Dedifferentiated amniotic fluid mesenchymal stem cell (primary cell): Measurements from ENCODE around the gene NPFFR1.

Experiments used
- DNase-seq: peaks from one replicate; pipeline ENCODE4 v3.0.0-alpha.2; 2016; ENCODE audit errors: extremely low spot score

NPFFR1 gene

DNA sequence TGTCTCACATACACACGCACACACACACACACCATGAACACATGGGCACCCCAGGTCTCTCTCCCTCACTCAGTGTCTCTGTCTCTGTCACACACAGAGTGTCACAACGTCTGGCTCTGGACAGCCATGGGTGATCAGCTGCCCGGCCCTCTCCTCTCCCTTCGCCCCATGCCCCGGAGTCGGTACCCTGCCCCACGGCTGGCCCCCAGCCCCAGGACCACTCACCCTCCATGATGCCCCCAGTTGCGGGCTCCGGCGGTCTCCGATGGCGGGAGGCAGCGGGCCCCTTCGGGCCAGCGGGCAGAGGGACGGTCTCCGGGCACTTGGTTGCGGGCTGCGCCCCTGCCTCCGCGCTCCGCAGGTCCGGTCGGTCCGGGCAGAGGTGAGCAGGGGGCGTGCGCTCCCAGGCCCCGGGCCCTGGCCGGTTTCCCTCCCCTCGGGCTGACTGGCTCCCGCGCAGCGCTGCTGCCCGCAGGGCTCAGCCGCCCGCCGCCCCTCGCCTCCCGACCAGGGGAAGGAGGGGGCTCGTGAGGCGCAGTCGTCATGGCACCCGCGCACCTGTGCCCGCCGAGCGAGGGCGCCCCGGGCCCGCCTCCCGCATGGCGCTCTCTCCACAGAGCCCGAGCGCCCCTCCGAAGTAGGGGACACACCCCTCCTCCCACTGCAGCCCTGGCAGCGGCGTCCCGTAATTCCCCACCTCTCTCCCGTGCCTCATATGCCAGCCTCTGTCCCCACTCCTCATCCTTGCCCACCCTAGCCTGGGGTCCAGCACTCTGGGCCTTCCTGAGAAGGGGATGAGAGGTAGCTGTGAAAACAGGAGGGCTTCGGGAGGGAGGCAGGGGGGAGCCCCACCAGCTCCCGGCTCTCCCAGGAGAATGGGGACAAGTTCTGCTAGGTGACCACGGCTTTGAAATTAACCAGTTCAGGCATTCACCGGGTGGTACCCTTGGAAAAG is at the start of gene NPFFR1:
Gene NPFFR1, minus strand, starts transcription at position 560 of the 955 bp plus-strand sequence. Its CDS starts 328 bp downstream, at position 232.
- no peak for DNase-seq

GRCh38 chr10:70333268-70333667 is 49.5 kb upstream of the NPFFR1 start:
- no peak for DNase-seq

GRCh38 chr10:70331486-70332268 is 47.9 kb upstream of the NPFFR1 start:
- peak; percentile 66 for DNase-seq

DNA sequence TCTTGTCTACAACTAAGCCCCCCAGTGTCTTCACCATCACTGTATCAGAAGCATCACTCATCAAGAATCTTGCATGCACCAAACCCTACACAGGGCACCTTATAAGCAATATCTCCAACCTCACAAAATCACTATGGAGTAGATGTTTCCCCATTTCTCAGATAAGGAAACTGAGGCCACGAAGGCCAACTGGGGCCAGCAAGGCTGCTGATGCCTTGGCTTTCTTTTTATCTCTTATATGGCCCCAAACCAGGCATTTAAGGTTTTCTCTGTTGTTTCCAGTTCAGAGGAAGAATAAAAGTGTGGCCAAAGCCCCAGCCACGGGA is 47.3 kb upstream of the NPFFR1 start:
- no peak for DNase-seq

DNA sequence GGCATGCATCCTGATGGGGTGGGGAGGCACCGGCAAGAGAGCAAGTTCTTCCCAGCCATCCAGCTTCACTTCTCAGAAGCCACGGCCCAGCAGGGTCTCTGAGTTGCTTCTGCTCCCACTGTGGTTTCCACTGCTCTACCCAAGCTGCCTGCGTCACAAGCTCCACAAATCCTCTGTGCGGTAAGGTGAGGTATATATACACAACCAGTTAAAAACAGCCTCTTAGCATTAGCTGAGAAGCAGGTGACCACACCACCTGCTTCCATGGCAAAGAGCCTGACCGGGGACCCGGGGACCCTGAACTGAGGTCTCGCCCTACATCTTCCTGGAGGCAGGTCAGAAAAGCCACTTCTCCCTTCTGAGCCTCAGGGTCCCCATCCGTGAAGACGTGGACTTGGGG is 46.9 kb upstream of the NPFFR1 start:
- no peak for DNase-seq

GRCh38 chr10:70328967-70329366 is 45.2 kb upstream of the NPFFR1 start:
- no peak for DNase-seq

DNA sequence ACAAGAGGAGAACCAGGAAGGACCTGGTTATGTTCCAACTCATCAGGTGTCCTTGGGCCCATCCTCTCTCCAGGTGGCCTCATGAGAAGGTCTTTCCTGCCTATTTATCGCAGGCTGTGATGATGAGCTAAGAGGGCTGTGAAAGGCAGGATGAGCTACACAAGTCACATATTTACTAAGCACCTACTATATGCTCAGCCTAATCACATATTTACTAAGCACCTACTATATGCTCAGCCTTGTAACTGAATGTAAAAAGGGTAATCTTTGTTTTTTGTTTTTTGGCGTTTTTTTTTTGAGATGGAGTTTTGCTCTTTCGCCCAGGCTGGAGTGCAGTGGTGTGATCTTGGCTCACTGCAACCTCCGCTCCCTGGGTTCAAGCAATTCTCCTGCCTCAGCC is 44.2 kb upstream of the NPFFR1 start:
- no peak for DNase-seq

GRCh38 chr10:70324951-70325781 is 41.4 kb upstream of the NPFFR1 start:
- DNase-seq = no peak

DNA sequence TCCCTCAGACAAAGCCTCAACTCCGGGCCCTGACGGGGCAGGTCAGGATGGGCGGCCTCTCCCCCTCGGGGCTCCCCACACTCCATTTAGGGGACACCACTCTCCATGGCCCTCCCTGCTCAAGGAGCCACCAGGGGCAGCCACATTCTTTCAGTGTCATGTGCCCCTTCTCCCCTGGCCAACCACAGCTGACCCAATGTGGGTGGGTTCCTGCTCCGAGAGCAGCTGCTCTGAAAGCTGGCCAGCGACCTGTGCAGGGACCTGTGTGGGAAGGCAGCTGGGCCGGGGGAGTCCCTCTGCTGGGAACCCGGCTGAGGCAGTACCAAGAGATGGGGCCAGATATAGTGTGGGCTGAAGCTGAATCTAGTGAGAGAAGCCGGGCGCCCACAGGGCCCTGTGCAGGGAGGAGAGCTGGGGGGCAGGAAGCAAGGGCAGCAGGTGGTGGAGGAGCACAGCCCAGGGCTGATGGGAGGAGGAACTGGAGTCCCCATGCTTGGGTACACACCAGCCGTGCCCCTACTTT is 40.6 kb upstream of the NPFFR1 start:
- no peak for DNase-seq

DNA sequence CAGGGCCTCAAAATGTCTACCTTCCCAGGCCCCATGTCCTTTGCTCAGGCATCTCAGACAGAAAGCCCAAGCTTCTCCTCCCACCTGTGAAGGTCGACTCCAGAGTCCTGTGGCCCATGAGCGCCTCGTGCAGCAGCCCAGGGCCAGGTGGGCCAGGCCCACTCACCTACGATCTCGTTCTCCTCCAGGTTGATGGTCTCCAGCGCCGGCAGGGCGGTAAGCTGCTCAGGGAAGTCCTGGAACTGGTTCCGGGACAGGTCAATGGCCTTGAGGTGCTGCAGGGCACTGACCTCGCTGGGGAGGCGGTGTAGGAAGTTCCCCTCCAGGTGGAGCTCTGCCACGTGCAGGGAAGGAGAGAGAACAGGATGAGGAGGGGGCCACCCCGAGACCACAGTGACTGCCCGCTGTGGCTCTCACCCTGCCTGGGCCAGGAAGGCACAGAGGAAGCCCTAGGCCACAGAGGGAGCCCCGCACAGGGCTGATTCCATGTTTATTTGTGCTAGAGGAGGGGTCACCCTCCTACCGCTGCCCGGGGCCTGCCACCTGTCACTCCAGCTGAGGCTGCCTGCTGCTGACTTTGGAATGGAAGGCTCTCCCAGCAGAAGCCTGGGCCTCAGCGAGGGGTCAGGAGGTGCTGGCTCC is 40.0 kb upstream of the NPFFR1 start:
- DNase-seq = no peak

GRCh38 chr10:70323138-70323696 is 39.4 kb upstream of the NPFFR1 start:
- no peak for DNase-seq

- DNase-seq = no peak
Measured at GRCh38 chr10:70321897-70322890, 38.4 kb upstream of the NPFFR1 start.

GRCh38 chr10:70321233-70321632 is 37.4 kb upstream of the NPFFR1 start:
- DNase-seq = no peak

DNA sequence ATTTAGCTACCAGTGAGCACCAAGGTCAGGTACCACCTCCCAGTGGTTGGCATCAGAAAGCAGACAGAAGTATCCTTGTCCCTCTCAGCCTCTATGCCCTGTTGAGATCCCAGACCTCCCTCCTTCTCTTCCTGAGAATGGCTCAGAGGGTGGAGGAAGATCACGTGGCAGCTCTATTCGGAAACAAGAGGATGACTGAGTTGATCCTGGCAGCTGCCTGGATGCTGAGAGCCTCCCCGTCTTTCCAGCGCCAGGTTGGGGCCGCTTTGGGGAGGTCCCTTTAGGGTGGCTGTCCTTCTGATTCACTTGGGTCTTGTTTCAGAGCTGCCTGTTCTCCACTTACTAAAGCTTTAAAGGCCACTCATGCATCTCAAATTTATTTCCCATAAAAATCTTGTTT is 36.9 kb upstream of the NPFFR1 start:
- peak; percentile 28 for DNase-seq

DNA sequence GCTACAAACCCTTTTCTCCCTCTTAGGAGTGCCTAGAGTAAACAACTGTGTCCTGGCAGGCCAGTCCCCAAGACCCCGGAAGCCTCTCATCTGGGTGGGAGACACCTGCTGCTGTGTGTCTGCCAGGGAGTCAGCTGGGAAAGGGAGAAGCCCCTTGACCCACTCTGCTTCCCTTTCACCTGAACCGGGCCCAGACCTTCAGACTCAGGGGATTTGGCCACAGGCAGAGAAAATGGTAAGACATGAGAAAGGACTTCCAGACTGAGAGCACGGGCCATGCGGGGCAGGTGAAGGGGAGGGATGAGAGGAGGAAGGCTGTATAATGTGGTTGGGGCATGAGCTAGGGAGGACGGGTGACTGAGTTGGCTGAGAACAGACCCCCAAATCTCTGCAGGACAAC is 36.0 kb upstream of the NPFFR1 start:
- DNase-seq = no peak

DNA sequence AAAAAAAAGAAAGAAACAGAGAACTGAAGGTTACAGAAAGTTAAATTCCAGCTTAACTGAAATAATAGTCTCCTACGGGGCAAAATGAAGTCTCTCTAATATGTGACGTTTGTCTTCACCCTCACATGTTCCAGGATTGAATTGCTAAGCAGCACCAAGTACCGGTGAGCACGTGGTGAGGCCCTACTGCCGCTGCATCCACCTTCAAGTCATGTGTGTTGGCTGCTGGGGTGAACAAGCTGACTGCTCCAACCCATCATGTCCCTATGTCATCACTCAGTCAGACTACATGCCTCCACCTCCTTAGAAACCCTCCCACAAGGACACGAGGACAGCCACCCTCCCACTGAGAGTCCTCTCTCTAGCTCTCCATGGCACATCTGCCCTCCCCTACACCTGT is 35.4 kb upstream of the NPFFR1 start:
- no peak for DNase-seq

- no peak for DNase-seq
Measured at GRCh38 chr10:70317943-70318318, 34.1 kb upstream of the NPFFR1 start.

GRCh38 chr10:70317272-70317942 is 33.6 kb upstream of the NPFFR1 start:
- no peak for DNase-seq

DNA sequence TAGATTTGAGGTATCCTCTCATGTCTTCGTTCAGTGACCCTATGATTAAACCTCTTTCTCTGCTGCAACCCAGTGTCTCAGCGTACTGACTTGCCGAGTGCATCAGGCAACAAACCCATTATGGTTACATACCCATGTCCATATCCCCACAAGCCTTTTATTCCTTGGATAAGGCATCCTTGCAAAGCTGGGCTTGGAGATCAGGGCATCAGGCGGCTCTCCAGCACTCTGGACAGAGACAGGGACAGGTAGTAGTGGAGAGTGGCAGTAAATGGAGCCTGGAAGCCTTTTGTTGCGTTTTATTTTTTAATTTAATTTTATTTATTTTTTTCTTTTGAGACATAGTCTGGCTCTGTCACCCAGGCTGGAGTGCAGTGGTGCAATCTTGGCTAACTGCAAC is 32.0 kb upstream of the NPFFR1 start:
- no peak for DNase-seq
